COLO829 (cell line): ENCODE data around the gene POLR1A.

Experiments
- DNase-seq: peaks from one replicate; pipeline ENCODE4 v3.0.0; 2012; ENCODE audit warnings: low spot score

POLR1A gene

GRCh38 chr2:86064006-86064405 lies 41.7 kb downstream of the POLR1A start:
- DNase-seq, result no peak

- DNase-seq, result no peak
Observed at GRCh38 chr2:86062043-86062442, 43.6 kb downstream of the POLR1A start.

DNA sequence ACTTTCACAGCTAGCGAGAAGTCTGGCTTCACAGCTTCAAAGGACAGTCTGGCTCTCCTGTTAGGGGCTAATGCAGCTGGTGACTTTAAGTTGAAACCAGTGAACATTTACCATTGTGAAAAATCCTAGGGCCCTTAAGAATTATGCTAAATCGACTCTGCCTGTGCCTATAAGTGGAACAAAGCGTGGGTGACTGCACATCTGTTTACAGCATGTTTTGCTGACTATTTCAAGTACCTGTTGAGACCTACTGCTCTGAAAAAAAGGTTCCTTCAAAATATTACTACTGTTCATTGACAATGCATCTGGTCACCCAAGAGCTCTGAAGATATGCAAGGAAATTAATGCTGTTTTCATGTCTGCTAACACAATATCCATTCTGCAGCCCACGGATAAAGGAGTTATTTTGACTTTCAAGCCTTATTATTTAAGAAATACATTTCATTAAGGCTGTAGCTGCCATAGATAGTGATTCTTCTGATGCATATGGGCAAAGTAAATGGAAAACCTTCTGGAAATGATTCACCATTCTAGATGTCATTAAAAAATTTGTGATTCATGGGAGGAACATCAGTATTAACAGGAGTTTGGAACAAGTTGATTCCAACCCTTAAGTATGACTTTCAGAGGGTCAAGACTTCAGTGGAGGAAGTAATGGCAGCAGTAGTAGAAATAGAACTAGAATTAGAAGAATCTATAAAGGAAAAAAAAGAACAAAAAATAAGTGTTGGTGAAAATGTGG lies 48.9 kb downstream of the POLR1A start:
- no peak for DNase-seq

DNA sequence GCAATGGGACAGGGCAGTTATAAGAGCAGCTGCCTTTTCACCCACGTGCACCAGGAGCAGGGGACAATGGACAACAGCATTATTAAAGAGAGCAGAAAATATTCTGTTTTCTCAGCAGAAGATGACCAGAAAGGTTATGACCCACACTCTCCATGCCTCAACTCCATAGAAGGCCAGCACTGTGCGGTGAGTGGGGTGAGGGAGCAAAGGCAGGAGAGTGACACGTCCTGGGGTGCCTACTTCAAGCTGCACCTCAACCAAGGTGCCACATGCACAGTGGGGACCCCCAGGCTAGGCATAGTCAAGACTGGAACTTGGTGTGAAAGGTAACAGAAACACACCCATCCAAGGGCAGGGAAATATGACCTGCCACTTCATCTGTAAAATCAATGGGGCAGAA lies 50.4 kb downstream of the POLR1A start:
- DNase-seq, result no peak

DNA sequence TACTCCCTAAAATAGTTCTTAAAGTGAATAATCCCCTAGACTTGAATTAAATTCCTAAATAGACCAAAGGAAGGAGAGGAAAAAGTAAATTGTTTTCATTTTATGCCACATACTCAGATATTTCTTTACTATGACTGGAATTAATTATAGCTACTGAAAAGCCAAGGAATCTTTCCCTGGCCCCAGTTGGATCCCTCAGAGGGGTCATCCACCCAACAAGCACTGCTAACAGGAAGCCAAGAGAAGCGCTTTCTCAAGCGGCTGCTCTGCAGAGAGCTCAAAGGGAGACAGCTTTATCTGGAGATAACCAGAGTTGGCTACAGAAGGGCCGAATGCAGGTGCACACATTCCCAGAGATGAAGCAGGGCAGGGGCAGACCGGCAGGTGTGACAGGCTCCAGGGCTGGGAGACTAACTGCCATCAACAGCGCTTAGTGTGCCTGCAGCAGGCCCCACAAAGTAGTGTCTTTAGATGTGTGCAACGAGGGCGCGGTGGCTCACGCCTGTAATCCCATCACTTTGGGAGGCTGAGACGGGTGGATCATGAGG lies 51.1 kb downstream of the POLR1A start:
- no peak for DNase-seq

- DNase-seq, result no peak
Observed at GRCh38 chr2:86053166-86053565, 52.5 kb downstream of the POLR1A start.

GRCh38 chr2:86052676-86053075 lies 53.0 kb downstream of the POLR1A start:
- DNase-seq, result no peak

DNA sequence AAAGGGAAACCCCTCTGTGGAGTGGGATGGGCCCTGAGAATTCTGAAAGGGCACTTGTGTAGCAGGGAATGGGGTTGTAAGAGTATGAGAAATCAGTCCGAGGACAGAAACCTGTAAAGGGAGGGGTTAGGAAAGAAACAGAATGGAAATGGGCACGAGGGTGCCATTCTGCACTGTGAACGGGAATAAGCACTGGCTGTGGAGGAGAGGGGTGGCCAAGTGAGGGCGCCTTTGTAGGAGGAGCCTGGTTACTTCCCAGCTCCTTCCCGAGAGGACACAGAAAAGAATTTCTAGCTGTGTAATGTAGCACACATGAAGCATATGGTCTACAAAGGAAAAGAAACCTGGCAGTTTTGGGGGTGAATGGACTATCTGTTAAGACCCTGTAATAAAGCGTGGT lies 53.4 kb downstream of the POLR1A start:
- DNase-seq, result no peak

GRCh38 chr2:86050301-86050700 lies 55.4 kb downstream of the POLR1A start:
- no peak for DNase-seq

DNA sequence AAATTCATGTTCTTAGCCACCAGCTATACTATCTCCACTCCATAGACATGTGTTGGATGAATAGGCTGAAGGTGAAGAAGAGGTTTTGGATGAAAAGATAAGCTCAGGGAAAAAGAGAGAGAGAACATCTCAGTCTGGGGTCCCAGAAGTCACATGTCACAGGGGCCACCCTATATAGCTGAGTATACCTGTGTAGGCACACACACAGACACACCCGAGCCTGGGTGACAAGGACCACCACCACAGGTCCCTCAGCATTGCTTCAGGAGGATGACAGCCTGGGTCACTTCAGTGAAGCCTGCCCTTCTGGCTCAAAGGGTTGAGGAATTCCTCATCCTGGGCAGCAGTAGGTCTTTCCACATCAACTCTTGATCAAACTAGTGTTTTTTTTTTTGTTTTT lies 56.2 kb downstream of the POLR1A start:
- DNase-seq, result no peak

DNA sequence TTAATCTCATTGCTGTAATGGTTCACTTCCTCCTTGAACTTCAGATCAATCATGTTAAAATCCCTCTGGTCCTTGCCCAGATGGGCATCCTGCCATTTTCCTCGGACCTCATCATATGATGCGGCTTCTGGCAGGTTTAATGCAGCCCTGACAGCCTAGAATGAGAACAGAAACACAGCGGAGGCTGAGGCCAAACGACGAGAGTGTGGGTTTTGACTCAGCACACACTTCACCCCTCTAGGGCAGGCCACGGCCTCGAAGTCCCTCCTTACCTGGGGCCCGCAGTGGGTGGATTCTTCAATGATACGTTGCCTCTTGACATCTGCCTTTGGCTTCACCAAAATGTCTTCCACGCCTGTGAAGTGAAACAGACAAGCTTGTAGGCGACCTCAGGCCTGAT lies 56.8 kb downstream of the POLR1A start:
- no peak for DNase-seq

GRCh38 chr2:86048383-86048701 lies 57.3 kb downstream of the POLR1A start:
- DNase-seq, result no peak

GRCh38 chr2:86047575-86048382 lies 57.9 kb downstream of the POLR1A start:
- DNase-seq, result no peak

GRCh38 chr2:86045541-86045940 lies 60.1 kb downstream of the POLR1A start:
- DNase-seq, result no peak

DNA sequence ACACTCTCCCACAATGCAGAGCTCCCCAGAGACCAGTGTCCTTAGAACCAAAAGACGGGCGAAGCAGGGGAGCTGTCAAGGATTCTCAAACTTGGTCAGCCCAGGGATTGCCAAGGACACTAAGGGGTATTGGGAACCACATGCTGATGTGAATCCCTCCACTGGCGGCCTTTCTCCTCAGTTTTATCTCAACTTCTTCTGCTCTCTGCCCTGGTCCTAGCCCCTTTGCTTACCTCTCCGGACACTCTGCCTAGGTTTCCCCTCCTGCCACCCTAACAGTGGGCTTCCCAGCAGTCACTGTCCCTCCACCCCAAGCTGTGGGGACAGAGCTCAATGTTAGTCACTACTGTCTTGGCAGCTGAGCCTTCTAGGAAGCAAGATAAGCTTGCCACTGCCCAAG lies 61.1 kb downstream of the POLR1A start:
- no peak for DNase-seq

DNA sequence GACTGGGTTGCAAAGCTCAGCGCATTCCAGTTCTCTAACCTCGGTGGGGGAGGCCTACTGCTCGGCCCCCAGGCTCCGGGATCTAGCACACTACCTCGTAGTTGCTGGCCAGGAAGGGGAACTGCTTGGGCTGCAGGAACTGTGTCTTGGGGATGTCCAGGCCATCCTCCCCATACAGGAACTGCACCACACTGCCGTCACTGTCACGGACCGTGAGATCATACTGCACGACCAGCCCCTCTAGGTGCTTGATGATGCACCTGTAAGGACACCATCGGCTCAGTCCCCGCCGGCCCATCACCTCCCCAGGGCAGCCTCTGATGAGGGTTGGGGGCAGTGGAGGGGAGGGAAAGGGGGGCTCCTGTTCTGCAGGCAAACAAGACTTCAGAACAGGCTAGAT lies 61.6 kb downstream of the POLR1A start:
- no peak for DNase-seq

- no peak for DNase-seq
Observed at GRCh38 chr2:86042256-86043168, 63.2 kb downstream of the POLR1A start.

GRCh38 chr2:86039963-86040655 lies 65.6 kb downstream of the POLR1A start:
- DNase-seq, result no peak

GRCh38 chr2:86039178-86039962 lies 66.3 kb downstream of the POLR1A start:
- DNase-seq, result no peak

DNA sequence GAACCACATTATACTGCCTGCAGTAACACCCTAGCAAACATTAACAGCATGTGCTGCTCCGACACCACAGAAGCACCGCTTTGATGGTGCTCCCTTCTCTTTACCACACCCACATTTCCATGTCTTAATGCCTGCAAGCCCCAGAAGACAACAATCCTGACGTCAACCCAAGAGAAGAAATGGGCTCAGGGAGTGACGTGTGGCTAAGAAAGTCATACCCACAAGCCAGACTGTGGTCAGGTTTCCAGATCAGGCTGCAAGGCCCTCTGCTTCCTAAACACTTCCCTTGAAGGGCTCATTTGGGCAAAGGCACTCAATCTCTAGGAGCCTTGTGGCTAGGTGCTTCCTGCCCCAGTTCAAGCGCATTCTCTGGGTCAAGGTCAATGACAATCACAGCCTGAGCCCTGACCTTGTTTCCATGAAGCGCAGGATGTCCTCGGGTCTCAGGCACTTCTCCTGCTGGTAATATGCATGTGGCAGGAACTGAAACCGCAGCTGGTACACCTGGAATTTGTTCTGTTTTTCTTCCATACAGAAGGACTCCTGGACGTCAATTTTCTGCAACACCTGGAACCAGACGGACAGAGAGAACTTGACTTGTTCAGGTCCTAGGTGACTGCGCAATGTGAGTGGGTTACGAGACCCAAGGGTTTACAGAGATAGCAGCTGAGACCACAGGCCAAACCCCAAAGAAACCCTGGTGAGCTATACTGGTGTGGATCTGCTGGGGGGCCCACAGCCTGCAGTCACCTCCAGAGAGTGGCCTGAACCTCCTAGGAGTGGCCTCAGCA lies 67.2 kb downstream of the POLR1A start:
- DNase-seq, result no peak
